ENCODE data around the gene THAP8. TPM values are rescaled to one million over a fixed set of nuclear protein-coding genes. Genes with fewer than 3 reads are reported as not detected.

The THAP8 gene
- total and polyA plus RNA-seq, 10 of the 15 experiments (the other 5 are each of a cell fraction or from before 2014, with no cell fraction given), result 0.24 to 4.4 (median 2.6) TPM

DNA sequence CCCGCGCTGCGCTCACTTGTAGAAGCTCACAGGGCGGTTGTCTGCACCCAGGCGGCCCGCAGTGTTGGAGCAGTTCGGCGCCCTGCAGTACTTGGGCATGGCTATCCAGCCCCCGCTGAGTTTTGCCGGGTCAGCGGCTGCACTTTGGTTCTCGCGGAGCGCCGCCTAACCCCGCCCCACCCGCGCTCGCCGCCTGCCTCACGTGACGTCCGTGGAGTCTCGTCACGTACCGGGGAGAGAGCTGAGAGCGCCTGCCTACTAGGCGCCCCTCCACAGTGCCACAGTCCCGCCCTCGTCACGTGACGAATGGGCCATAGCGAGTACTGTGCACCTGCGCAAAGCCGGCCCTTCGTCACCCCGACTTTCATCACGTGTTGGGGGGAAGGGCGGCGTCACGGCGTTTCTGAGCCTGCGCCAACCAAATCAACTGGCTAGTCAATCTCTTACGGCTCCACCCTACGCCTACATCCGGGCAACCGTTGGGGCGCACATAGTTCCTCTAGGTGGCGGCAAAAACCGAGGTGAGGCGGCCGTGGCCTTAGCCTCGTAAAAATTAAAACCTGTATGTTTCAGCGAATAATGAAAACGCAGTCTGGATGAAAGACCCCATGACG, at the start of gene THAP8 (continued):
- TF ChIP-seq, protein P1, sequence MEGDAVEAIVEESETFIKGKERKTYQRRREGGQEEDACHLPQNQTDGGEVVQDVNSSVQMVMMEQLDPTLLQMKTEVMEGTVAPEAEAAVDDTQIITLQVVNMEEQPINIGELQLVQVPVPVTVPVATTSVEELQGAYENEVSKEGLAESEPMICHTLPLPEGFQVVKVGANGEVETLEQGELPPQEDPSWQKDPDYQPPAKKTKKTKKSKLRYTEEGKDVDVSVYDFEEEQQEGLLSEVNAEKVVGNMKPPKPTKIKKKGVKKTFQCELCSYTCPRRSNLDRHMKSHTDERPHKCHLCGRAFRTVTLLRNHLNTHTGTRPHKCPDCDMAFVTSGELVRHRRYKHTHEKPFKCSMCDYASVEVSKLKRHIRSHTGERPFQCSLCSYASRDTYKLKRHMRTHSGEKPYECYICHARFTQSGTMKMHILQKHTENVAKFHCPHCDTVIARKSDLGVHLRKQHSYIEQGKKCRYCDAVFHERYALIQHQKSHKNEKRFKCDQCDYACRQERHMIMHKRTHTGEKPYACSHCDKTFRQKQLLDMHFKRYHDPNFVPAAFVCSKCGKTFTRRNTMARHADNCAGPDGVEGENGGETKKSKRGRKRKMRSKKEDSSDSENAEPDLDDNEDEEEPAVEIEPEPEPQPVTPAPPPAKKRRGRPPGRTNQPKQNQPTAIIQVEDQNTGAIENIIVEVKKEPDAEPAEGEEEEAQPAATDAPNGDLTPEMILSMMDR (IDR thresholded peaks at IDR 0.05 in 2 of 3, conservative IDR thresholded peaks at IDR 0.05 in 1 of 3; ENCODE audit: control insufficient read depth in 2 of 3, extremely low read depth in 1 of 3, insufficient read depth in 1 of 3, low read depth in 3 of 3, low read length in 3 of 3), result peak; percentile 45 to 51 (median 50); a peak in 5 of 6 replicates
- TF ChIP-seq BMI1 (IDR thresholded peaks at IDR 0.05; ENCODE audit: borderline replicate concordance) (no peak), YY1 (IDR thresholded peaks at IDR 0.05; ENCODE audit: low read depth, low read length) (peak; percentile 23; the same call in 1 of the 2 replicates), ZNF274 (IDR thresholded peaks at IDR 0.05; ENCODE audit: insufficient read depth, insufficient read length) (no peak), ZNF24 (IDR thresholded peaks at IDR 0.05) (no peak), WRNIP1 (IDR thresholded peaks at IDR 0.05; ENCODE audit: borderline replicate concordance, low read depth, low read length) (no peak), KDM1A (IDR thresholded peaks at IDR 0.05; ENCODE audit: borderline replicate concordance) (no peak), NR2F1 (conservative IDR thresholded peaks at IDR 0.05) (peak; percentile 45; the same call in 1 of the 2 replicates), MYB (IDR thresholded peaks at IDR 0.05; ENCODE audit: borderline replicate concordance, low read depth, low read length) (no peak), RCOR1 (conservative IDR thresholded peaks at IDR 0.05; ENCODE audit: low read depth, low read length) (no peak), MYC (IDR thresholded peaks at IDR 0.05; ENCODE audit: insufficient read depth, insufficient read length, insufficient replicate concordance, low read length, severe bottlenecking) (no peak), TCF3 (IDR thresholded peaks at IDR 0.05; ENCODE audit: borderline replicate concordance, insufficient read depth, low read depth, low read length) (0 out of 2 replicates have a peak, but pooled peaks have one; percentile 24), HDAC2 (IDR thresholded peaks at IDR 0.05) (no peak), POU2F2 (IDR thresholded peaks at IDR 0.05; ENCODE audit: borderline replicate concordance, low read depth, low read length) (no peak; the same call in 2 of the 3 replicates), NFXL1 (IDR thresholded peaks at IDR 0.05; ENCODE audit: borderline replicate concordance) (no peak), MTA3 (IDR thresholded peaks at IDR 0.05; ENCODE audit: borderline replicate concordance, low read length) (no peak), EGR1 (IDR thresholded peaks at IDR 0.05; ENCODE audit: borderline replicate concordance in 1 of 2, low read depth in 2 of 2, low read length in 2 of 2) (peak in 1 of 2 experiments; percentile 4; a peak in 1 of 3 replicates)
- TF ChIP-seq, protein P2, sequence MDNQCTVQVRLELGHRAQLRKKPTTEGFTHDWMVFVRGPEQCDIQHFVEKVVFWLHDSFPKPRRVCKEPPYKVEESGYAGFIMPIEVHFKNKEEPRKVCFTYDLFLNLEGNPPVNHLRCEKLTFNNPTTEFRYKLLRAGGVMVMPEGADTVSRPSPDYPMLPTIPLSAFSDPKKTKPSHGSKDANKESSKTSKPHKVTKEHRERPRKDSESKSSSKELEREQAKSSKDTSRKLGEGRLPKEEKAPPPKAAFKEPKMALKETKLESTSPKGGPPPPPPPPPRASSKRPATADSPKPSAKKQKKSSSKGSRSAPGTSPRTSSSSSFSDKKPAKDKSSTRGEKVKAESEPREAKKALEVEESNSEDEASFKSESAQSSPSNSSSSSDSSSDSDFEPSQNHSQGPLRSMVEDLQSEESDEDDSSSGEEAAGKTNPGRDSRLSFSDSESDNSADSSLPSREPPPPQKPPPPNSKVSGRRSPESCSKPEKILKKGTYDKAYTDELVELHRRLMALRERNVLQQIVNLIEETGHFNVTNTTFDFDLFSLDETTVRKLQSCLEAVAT (IDR thresholded peaks at IDR 0.05), result no peak
- TF ChIP-seq, protein P3, sequence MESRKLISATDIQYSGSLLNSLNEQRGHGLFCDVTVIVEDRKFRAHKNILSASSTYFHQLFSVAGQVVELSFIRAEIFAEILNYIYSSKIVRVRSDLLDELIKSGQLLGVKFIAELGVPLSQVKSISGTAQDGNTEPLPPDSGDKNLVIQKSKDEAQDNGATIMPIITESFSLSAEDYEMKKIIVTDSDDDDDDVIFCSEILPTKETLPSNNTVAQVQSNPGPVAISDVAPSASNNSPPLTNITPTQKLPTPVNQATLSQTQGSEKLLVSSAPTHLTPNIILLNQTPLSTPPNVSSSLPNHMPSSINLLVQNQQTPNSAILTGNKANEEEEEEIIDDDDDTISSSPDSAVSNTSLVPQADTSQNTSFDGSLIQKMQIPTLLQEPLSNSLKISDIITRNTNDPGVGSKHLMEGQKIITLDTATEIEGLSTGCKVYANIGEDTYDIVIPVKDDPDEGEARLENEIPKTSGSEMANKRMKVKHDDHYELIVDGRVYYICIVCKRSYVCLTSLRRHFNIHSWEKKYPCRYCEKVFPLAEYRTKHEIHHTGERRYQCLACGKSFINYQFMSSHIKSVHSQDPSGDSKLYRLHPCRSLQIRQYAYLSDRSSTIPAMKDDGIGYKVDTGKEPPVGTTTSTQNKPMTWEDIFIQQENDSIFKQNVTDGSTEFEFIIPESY (IDR thresholded peaks at IDR 0.05), result no peak
- TF ChIP-seq, protein P4, sequence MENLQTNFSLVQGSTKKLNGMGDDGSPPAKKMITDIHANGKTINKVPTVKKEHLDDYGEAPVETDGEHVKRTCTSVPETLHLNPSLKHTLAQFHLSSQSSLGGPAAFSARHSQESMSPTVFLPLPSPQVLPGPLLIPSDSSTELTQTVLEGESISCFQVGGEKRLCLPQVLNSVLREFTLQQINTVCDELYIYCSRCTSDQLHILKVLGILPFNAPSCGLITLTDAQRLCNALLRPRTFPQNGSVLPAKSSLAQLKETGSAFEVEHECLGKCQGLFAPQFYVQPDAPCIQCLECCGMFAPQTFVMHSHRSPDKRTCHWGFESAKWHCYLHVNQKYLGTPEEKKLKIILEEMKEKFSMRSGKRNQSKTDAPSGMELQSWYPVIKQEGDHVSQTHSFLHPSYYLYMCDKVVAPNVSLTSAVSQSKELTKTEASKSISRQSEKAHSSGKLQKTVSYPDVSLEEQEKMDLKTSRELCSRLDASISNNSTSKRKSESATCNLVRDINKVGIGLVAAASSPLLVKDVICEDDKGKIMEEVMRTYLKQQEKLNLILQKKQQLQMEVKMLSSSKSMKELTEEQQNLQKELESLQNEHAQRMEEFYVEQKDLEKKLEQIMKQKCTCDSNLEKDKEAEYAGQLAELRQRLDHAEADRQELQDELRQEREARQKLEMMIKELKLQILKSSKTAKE (IDR thresholded peaks at IDR 0.05; ENCODE audit: low read depth, poor library complexity, severe bottlenecking), result no peak
- TF ChIP-seq, protein P5, sequence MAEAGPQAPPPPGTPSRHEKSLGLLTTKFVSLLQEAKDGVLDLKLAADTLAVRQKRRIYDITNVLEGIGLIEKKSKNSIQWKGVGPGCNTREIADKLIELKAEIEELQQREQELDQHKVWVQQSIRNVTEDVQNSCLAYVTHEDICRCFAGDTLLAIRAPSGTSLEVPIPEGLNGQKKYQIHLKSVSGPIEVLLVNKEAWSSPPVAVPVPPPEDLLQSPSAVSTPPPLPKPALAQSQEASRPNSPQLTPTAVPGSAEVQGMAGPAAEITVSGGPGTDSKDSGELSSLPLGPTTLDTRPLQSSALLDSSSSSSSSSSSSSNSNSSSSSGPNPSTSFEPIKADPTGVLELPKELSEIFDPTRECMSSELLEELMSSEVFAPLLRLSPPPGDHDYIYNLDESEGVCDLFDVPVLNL (IDR thresholded peaks at IDR 0.05; ENCODE audit: low read depth, low read length), result no peak; the same call in 1 of the 2 replicates
